NCI-H345 (cell line): ENCODE measurements around the gene CHRNB2.
"Not testable (repeated sequence)": the region's sequence is repeated elsewhere in the genome, so short reads cannot be mapped to it uniquely, and the experiment has no call there.

ENCODE experiments used
- DNase-seq: peaks from one replicate; lab custom pipeline; 2025; lab: John Stamatoyannopoulos, UW

The CHRNB2 gene

GRCh38 chr1:154567386-154568156 is at the start of gene CHRNB2:
CHRNB2 (plus strand) TSS chr1:154567778; CDS start chr1:154568045, 267 bp downstream.
- peak; percentile 96 for DNase-seq

- no peak for DNase-seq
These were observed 48.0 kb upstream of the CHRNB2 start for GRCh38 chr1:154519591-154519991.

- DNase-seq, result no peak
These were observed 47.2 kb upstream of the CHRNB2 start for GRCh38 chr1:154520333-154520732.

GRCh38 chr1:154521695-154522094 is 45.9 kb upstream of the CHRNB2 start:
- peak; percentile 70 for DNase-seq

- DNase-seq, result no peak
These were observed 42.7 kb upstream of the CHRNB2 start for GRCh38 chr1:154524881-154525280.

GRCh38 chr1:154527192-154527591 is 40.4 kb upstream of the CHRNB2 start:
- DNase-seq, result no peak

- no peak for DNase-seq
These were observed 38.3 kb upstream of the CHRNB2 start for GRCh38 chr1:154529308-154529707.

- not testable (repeated sequence) for DNase-seq
These were observed 35.6 kb upstream of the CHRNB2 start for GRCh38 chr1:154531950-154532349.

GRCh38 chr1:154533952-154534844 is 33.4 kb upstream of the CHRNB2 start:
- DNase-seq, result peak; percentile 81

GRCh38 chr1:154536570-154536969 is 31.0 kb upstream of the CHRNB2 start:
- DNase-seq, result no peak

GRCh38 chr1:154539486-154540483 is 27.8 kb upstream of the CHRNB2 start:
- no peak for DNase-seq

- DNase-seq, result no peak
These were observed 26.3 kb upstream of the CHRNB2 start for GRCh38 chr1:154541231-154541630.

- DNase-seq, result peak; percentile 72
These were observed 21.1 kb upstream of the CHRNB2 start for GRCh38 chr1:154546264-154547063.

- no peak for DNase-seq
These were observed 20.4 kb upstream of the CHRNB2 start for GRCh38 chr1:154547105-154547732.

GRCh38 chr1:154548028-154548427 is 19.6 kb upstream of the CHRNB2 start:
- no peak for DNase-seq

GRCh38 chr1:154549202-154549770 is 18.3 kb upstream of the CHRNB2 start:
- no peak for DNase-seq

GRCh38 chr1:154550070-154550469 is 17.5 kb upstream of the CHRNB2 start:
- no peak for DNase-seq

GRCh38 chr1:154550657-154551056 is 16.9 kb upstream of the CHRNB2 start:
- DNase-seq, result no peak

GRCh38 chr1:154551474-154551873 is 16.1 kb upstream of the CHRNB2 start:
- no peak for DNase-seq

- no peak for DNase-seq
These were observed 15.5 kb upstream of the CHRNB2 start for GRCh38 chr1:154552036-154552435.
